GM23338 (cell line): ENCODE results near the gene LEO1.

Source experiments
- CREB1 ChIP-seq: fragments of 250-450 bp; sonication (Bioruptor Pico); IDR thresholded peaks from 2 replicates; pipeline ENCODE4 v1.5.0; 2020; ENCODE audit warnings: low read depth, mild to moderate bottlenecking, moderate library complexity
- EZH2 ChIP-seq: fragments of 200-600 bp; sonication (generic); IDR thresholded peaks from one replicate; pipeline ENCODE4 v1.8.0; 2017; ENCODE audit warnings: antibody characterized with exemption, mild to moderate bottlenecking, low read depth; ENCODE audit not compliant: unreplicated experiment
- EZH2phosphoT487 ChIP-seq: fragments of 200-600 bp; sonication (generic); IDR thresholded peaks from one replicate; pipeline ENCODE4 v1.8.1; 2018; ENCODE audit warnings: antibody characterized with exemption; ENCODE audit not compliant: unreplicated experiment
- POLR2AphosphoS5 ChIP-seq: IDR thresholded peaks from 2 replicates; pipeline ENCODE4 v1.6.1; 2016; ENCODE audit warnings: antibody characterized with exemption, low read depth
- TF ChIP-seq, protein P1 (sequence below), 2 experiments: fragments of 200-600 bp in 1 of 2; sonication (generic) in 1 of 2; conservative IDR thresholded peaks; 2 replicates each; pipeline versions ENCODE4 v1.5.1 to v1.6.1; 2016 to 2017; ENCODE audit warnings: antibody characterized with exemption in 2 of 2, low read depth in 2 of 2, mild to moderate bottlenecking in 2 of 2, moderate library complexity in 1 of 2
- TF ChIP-seq, protein P2 (sequence below): IDR thresholded peaks from one replicate; pipeline ENCODE4 v1.6.1; 2018; ENCODE audit warnings: antibody characterized with exemption; ENCODE audit not compliant: unreplicated experiment
- TF ChIP-seq, protein P3 (sequence below): IDR thresholded peaks from 2 replicates; pipeline ENCODE4 v1.6.1; 2016; ENCODE audit warnings: antibody characterized with exemption

DNA sequence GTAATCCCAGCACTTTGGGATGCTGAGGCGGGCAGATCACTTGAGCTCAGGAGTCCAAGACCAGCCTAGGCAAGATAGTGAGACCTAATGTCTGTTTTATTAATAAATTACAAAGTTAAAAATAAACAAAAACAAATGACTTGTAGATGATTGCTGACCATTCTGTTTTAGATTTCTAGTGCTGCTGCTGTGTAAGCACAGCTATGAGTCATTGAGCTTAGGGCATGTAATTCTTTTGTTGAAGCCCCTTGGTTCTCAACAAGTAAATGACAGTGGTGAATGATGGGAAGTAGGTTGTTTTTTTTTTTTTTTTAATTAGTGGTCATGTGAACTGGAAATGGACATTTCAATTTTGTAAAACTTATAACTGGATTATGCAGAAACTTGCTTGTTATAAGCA, 63.3 kb downstream of the LEO1 start:
- TF ChIP-seq, protein P1, sequence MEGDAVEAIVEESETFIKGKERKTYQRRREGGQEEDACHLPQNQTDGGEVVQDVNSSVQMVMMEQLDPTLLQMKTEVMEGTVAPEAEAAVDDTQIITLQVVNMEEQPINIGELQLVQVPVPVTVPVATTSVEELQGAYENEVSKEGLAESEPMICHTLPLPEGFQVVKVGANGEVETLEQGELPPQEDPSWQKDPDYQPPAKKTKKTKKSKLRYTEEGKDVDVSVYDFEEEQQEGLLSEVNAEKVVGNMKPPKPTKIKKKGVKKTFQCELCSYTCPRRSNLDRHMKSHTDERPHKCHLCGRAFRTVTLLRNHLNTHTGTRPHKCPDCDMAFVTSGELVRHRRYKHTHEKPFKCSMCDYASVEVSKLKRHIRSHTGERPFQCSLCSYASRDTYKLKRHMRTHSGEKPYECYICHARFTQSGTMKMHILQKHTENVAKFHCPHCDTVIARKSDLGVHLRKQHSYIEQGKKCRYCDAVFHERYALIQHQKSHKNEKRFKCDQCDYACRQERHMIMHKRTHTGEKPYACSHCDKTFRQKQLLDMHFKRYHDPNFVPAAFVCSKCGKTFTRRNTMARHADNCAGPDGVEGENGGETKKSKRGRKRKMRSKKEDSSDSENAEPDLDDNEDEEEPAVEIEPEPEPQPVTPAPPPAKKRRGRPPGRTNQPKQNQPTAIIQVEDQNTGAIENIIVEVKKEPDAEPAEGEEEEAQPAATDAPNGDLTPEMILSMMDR (conservative IDR thresholded peaks at IDR 0.05; ENCODE audit: low read depth in 2 of 2), result no peak
- TF ChIP-seq, protein P2, sequence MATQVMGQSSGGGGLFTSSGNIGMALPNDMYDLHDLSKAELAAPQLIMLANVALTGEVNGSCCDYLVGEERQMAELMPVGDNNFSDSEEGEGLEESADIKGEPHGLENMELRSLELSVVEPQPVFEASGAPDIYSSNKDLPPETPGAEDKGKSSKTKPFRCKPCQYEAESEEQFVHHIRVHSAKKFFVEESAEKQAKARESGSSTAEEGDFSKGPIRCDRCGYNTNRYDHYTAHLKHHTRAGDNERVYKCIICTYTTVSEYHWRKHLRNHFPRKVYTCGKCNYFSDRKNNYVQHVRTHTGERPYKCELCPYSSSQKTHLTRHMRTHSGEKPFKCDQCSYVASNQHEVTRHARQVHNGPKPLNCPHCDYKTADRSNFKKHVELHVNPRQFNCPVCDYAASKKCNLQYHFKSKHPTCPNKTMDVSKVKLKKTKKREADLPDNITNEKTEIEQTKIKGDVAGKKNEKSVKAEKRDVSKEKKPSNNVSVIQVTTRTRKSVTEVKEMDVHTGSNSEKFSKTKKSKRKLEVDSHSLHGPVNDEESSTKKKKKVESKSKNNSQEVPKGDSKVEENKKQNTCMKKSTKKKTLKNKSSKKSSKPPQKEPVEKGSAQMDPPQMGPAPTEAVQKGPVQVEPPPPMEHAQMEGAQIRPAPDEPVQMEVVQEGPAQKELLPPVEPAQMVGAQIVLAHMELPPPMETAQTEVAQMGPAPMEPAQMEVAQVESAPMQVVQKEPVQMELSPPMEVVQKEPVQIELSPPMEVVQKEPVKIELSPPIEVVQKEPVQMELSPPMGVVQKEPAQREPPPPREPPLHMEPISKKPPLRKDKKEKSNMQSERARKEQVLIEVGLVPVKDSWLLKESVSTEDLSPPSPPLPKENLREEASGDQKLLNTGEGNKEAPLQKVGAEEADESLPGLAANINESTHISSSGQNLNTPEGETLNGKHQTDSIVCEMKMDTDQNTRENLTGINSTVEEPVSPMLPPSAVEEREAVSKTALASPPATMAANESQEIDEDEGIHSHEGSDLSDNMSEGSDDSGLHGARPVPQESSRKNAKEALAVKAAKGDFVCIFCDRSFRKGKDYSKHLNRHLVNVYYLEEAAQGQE, result no peak
- no peak for TF ChIP-seq POLR2AphosphoS5
- TF ChIP-seq, protein P3, sequence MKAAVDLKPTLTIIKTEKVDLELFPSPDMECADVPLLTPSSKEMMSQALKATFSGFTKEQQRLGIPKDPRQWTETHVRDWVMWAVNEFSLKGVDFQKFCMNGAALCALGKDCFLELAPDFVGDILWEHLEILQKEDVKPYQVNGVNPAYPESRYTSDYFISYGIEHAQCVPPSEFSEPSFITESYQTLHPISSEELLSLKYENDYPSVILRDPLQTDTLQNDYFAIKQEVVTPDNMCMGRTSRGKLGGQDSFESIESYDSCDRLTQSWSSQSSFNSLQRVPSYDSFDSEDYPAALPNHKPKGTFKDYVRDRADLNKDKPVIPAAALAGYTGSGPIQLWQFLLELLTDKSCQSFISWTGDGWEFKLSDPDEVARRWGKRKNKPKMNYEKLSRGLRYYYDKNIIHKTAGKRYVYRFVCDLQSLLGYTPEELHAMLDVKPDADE, result no peak
- no peak for TF ChIP-seq CREB1 (CRISPR knock-in tag)
- TF ChIP-seq EZH2, result no peak
- no peak for TF ChIP-seq EZH2phosphoT487
